Hepatocyte (in vitro differentiated cells): Measurements from ENCODE around the gene FAM169A. TPM values are rescaled to one million over a fixed set of nuclear protein-coding genes. Genes with fewer than 3 reads are reported as not detected.

ENCODE experiments used
- DNase-seq: peaks from one replicate; pipeline ENCODE4 v3.0.0-alpha.2; 2016; ENCODE audit warnings: low spot score
- H2AFZ ChIP-seq: fragments of 200-600 bp; sonication (generic); 2 replicates; pipeline ENCODE4 v1.6.0; 2016; ENCODE audit warnings: antibody characterized with exemption, mild to moderate bottlenecking
- H3K27ac ChIP-seq: fragments of 200-600 bp; sonication (generic); 2 replicates; pipeline ENCODE4 v1.5.1; 2016; ENCODE audit warnings: mild to moderate bottlenecking
- H3K27me3 ChIP-seq: fragments of 200-600 bp; sonication (generic); 2 replicates; pipeline ENCODE4 v1.6.1; 2016
- H3K36me3 ChIP-seq: fragments of 200-600 bp; sonication (generic); replicated peaks from 2 replicates; pipeline ENCODE4 v1.5.1; 2016; ENCODE audit warnings: low read depth; ENCODE audit not compliant: insufficient read depth
- H3K4me1 ChIP-seq: fragments of 200-600 bp; sonication (generic); 2 replicates; pipeline ENCODE4 v1.5.1; 2016; ENCODE audit warnings: mild to moderate bottlenecking, moderate library complexity; ENCODE audit not compliant: insufficient read depth
- H3K4me2 ChIP-seq: fragments of 200-600 bp; sonication (generic); 2 replicates; pipeline ENCODE4 v1.6.0; 2016
- H3K4me3 ChIP-seq: fragments of 200-600 bp; sonication (generic); 2 replicates; pipeline ENCODE4 v1.5.1; 2016; ENCODE audit warnings: mild to moderate bottlenecking
- H3K79me2 ChIP-seq: fragments of 200-600 bp; sonication (generic); 2 replicates; pipeline ENCODE4 v1.6.0; 2017; ENCODE audit warnings: mild to moderate bottlenecking
- H3K9me2 ChIP-seq: fragments of 200-600 bp; sonication (generic); replicated peaks from 2 replicates; pipeline ENCODE4 v1.6.0; 2017; ENCODE audit warnings: mild to moderate bottlenecking; ENCODE audit not compliant: insufficient read depth
- H3K9me3 ChIP-seq: fragments of 200-600 bp; sonication (generic); 2 replicates; pipeline ENCODE4 v1.5.1; 2016; ENCODE audit warnings: low read depth, mild to moderate bottlenecking
- H4K20me1 ChIP-seq: fragments of 200-600 bp; sonication (generic); 2 replicates; pipeline ENCODE4 v1.6.0; 2016; ENCODE audit warnings: mild to moderate bottlenecking; ENCODE audit not compliant: insufficient read depth, poor library complexity, severe bottlenecking
- EZH2 ChIP-seq: fragments of 200-600 bp; sonication (generic); IDR thresholded peaks from 2 replicates; pipeline ENCODE4 v1.6.1; 2016; ENCODE audit warnings: antibody characterized with exemption, mild to moderate bottlenecking, borderline replicate concordance
- EZH2phosphoT487 ChIP-seq: fragments of 200-600 bp; sonication (generic); IDR thresholded peaks from one replicate; pipeline ENCODE4 v1.6.1; 2018; ENCODE audit warnings: antibody characterized with exemption, mild to moderate bottlenecking, low read depth, moderate library complexity; ENCODE audit not compliant: unreplicated experiment, severe bottlenecking
- WGBS: methylation state at CpG from one replicate; pipeline ENCODE4 v1.1.6; 2016; ENCODE audit warnings: low lambda C conversion rate; ENCODE audit errors: missing lambda C conversion rate; 5-methylcytosine and 5-hydroxymethylcytosine counted together
- polyA plus RNA-seq: library from polyadenylated mRNA; unstranded; fragments of >200 nt; fragmentation: Nextera tagmentation; extraction: Ambion mirVana; gene quantifications from 2 replicates; pipeline ENCODE4 v1.2.1, GENCODE V29; 2016
- total RNA-seq: library from RNA; depleted of rRNA; stranded (reverse); fragments of >200 nt; gene quantifications from 2 replicates; pipeline ENCODE4 v1.2.3, GENCODE V29; 2014
- TF ChIP-seq, protein P1 (sequence below): fragments of 200-600 bp; sonication (generic); IDR thresholded peaks from 2 replicates; pipeline ENCODE4 v1.5.1; 2016; ENCODE audit warnings: antibody characterized with exemption, mild to moderate bottlenecking; ENCODE audit not compliant: poor library complexity

Gene FAM169A
- total and polyA plus RNA-seq, 2 experiments from 2014 or later, result 3.1 to 16.2 TPM

DNA sequence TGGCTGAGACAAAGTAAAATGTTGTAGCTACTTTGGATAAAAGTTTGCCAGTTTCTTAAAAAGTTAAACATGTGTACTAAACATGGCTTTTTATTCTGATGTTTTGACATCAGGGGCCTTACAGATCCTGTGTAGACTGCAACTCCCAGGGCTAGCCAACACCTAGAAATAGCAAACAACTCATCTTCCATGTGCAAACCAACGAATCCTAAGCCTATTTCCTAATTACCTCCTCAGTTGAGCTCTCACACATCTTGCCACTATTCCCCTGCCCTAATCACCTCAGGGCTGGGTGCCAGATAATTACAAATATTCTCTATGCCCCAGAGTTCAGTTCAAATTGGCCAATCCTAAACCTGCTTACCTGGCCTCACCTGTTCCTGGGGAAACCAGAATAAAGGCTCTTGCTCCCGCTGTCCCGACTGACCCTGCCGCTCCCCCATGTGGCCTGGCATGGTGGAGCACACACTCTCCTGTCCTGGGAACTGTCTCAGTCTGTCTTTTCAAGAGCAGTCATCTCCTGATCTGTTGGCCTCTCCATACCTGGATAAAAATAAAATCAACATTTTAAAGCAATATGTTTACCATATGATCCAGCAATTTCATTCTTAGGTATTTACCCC lies 37.1 kb upstream of the FAM169A start:
- no peaks in the 10 kb centered on the region for H3K36me3 ChIP-seq
- TF ChIP-seq EZH2 (no peak), EZH2phosphoT487 (no peak)
- TF ChIP-seq, protein P1, sequence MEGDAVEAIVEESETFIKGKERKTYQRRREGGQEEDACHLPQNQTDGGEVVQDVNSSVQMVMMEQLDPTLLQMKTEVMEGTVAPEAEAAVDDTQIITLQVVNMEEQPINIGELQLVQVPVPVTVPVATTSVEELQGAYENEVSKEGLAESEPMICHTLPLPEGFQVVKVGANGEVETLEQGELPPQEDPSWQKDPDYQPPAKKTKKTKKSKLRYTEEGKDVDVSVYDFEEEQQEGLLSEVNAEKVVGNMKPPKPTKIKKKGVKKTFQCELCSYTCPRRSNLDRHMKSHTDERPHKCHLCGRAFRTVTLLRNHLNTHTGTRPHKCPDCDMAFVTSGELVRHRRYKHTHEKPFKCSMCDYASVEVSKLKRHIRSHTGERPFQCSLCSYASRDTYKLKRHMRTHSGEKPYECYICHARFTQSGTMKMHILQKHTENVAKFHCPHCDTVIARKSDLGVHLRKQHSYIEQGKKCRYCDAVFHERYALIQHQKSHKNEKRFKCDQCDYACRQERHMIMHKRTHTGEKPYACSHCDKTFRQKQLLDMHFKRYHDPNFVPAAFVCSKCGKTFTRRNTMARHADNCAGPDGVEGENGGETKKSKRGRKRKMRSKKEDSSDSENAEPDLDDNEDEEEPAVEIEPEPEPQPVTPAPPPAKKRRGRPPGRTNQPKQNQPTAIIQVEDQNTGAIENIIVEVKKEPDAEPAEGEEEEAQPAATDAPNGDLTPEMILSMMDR, result peak; percentile 63
- no peak overlapping the region for H3K27ac ChIP-seq
- H3K4me2 ChIP-seq, result no peak overlapping the region
- H3K9me3 ChIP-seq, result no peaks in the 10 kb centered on the region
- no peaks in the 10 kb centered on the region for H3K4me1 ChIP-seq
- H4K20me1 ChIP-seq, result no peaks in the 10 kb centered on the region
- H3K9me2 ChIP-seq, result no peaks in the 10 kb centered on the region
- DNase-seq, result peak; percentile 78
- no peak overlapping the region for H2AFZ ChIP-seq
- H3K27me3 ChIP-seq, result no peaks in the 10 kb centered on the region
- 21% methylated on average over 4 of the region's 4 CpGs for WGBS
- no peak overlapping the region for H3K4me3 ChIP-seq
- H3K79me2 ChIP-seq, result no peaks in the 10 kb centered on the region

DNA sequence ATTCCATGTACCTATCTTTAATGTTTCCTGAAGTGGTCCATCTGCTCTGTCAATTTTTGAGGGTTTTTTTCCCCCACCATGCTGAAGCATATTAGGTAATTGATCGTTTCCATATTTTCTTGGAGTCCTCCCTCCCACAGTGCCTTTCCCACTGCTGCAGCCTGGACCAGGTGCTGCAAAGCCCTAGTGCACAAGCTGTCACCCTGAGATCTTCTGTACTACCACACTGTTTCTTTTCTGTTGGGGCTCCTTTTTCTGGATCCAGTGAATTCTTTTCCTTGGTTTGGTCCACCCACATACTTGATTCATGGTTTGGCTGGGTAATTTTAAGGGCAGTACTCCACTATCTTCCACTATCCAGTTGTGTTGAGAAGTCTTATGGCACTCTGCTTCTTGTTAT lies 30.9 kb upstream of the FAM169A start:
- H2AFZ ChIP-seq, result no peak overlapping the region
- H3K4me1 ChIP-seq, result no peaks in the 10 kb centered on the region
- H4K20me1 ChIP-seq, result no peaks in the 10 kb centered on the region
- H3K9me2 ChIP-seq, result no peaks in the 10 kb centered on the region
- no peak for DNase-seq
- H3K9me3 ChIP-seq, result no peaks in the 10 kb centered on the region
- WGBS, result 100% methylated on average over 1 of the region's 1 CpG
- no peak overlapping the region for H3K27ac ChIP-seq
- H3K27me3 ChIP-seq, result no peaks in the 10 kb centered on the region
- H3K79me2 ChIP-seq, result no peaks in the 10 kb centered on the region
- no peaks in the 10 kb centered on the region for H3K36me3 ChIP-seq
- no peak for TF ChIP-seq EZH2phosphoT487
- TF ChIP-seq, protein P1, result no peak
- no peak for TF ChIP-seq EZH2
- H3K4me2 ChIP-seq, result no peak overlapping the region
- no peak overlapping the region for H3K4me3 ChIP-seq

DNA sequence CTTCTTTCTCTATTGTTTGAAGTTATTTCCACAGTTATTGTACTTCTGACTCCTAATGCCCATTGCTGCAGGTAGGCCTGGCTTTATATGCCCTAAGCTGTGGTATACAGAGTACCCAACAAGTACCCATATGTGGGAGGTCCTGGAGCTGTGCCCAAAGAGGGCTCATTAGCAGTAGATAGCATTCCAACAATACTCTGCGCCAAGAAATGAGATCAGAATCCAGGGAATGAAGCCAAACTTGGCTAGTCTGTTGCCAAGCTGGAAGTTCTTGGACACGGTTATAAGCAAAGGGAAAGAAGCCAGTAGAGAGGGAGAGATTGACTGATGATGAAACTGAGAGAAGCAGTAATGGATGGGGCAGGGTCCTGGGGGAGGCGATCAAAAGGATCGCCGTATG lies 29.7 kb upstream of the FAM169A start:
- Histone ChIP-seq H3K4me1 (no peaks in the 10 kb centered on the region), H3K36me3 (no peaks in the 10 kb centered on the region), H3K79me2 (no peaks in the 10 kb centered on the region), H4K20me1 (no peaks in the 10 kb centered on the region), H3K9me2 (no peaks in the 10 kb centered on the region), H3K4me3 (no peak overlapping the region), H3K4me2 (no peak overlapping the region), H2AFZ (no peak overlapping the region), H3K27me3 (no peaks in the 10 kb centered on the region), H3K9me3 (no peaks in the 10 kb centered on the region), H3K27ac (no peak overlapping the region)
- WGBS, result 93% methylated on average over 5 of the region's 5 CpGs
- TF ChIP-seq, protein P1, result no peak
- TF ChIP-seq EZH2phosphoT487, result no peak
- TF ChIP-seq EZH2, result no peak
- DNase-seq, result peak; percentile 25

DNA sequence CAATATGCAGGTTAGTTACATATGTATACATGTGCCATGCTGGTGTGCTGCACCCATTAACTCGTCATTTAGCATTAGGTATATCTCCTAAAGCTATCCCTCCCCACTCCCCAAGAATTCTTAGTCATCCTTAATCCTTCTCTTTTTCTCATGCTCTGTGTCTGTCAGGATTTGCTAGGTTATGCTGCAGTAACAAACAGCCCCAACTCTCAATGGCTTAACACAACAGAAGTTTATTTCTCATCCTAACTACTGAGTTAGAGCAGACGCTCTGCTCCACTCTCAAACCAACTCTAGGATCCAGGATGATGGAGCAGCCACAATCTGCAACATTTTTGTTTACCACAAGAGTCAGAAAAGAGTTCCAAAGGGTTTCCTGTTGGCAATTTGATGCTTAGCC lies 28.2 kb upstream of the FAM169A start:
- WGBS, result 98% methylated on average over 2 of the region's 2 CpGs
- Histone ChIP-seq H3K79me2 (no peaks in the 10 kb centered on the region), H3K4me2 (no peak overlapping the region), H3K4me1 (no peaks in the 10 kb centered on the region), H4K20me1 (no peaks in the 10 kb centered on the region), H2AFZ (no peak overlapping the region), H3K9me3 (no peaks in the 10 kb centered on the region), H3K4me3 (no peak overlapping the region), H3K27ac (no peak overlapping the region), H3K9me2 (no peaks in the 10 kb centered on the region), H3K36me3 (no peaks in the 10 kb centered on the region), H3K27me3 (no peaks in the 10 kb centered on the region)
- no peak for DNase-seq
- TF ChIP-seq EZH2phosphoT487, result no peak
- TF ChIP-seq, protein P1, result no peak
- no peak for TF ChIP-seq EZH2
